HepG2 (cell line): ENCODE data around the gene MRPL18. TPM values are rescaled to one million over a fixed set of nuclear protein-coding genes. Genes with fewer than 3 reads are reported as not detected.

ENCODE experiments used
- AKAP8 ChIP-seq: sonication (generic); formaldehyde crosslinking; IDR thresholded peaks from 2 replicates; pipeline ENCODE4 v1.5.1; 2020; ENCODE audit warnings: mild to moderate bottlenecking, missing genetic modification reagents
- ATF4 ChIP-seq, 2 experiments: fragments of 450-650 bp in 1 of 2; sonication (generic) in 1 of 2; formaldehyde crosslinking; IDR thresholded peaks; 2 replicates each; pipeline versions ENCODE4 v1.5.0 to v1.8.0; 2020 to 2022; ENCODE audit warnings: mild to moderate bottlenecking in 1 of 2, missing genetic modification reagents in 1 of 2
- CENPX ChIP-seq: sonication (generic); formaldehyde crosslinking; IDR thresholded peaks from 2 replicates; pipeline ENCODE4 v1.9.0; 2021; ENCODE audit warnings: mild to moderate bottlenecking, missing genetic modification reagents, moderate library complexity
- DNMT1 ChIP-seq: sonication (generic); formaldehyde crosslinking; IDR thresholded peaks from 2 replicates; pipeline ENCODE4 v1.5.1; 2020; ENCODE audit warnings: mild to moderate bottlenecking, missing genetic modification reagents
- ELF4 ChIP-seq: sonication (generic); formaldehyde crosslinking; IDR thresholded peaks from 2 replicates; pipeline ENCODE4 v1.5.0; 2020; ENCODE audit warnings: missing genetic modification reagents, mild to moderate bottlenecking, moderate library complexity, borderline replicate concordance
- HOXA5 ChIP-seq: sonication (generic); formaldehyde crosslinking; IDR thresholded peaks from 2 replicates; pipeline ENCODE4 v1.4.0; 2020; ENCODE audit warnings: missing genetic modification reagents
- MZF1 ChIP-seq: sonication (generic); formaldehyde crosslinking; IDR thresholded peaks from 2 replicates; pipeline ENCODE4 v1.8.1; 2023; ENCODE audit warnings: mild to moderate bottlenecking, missing genetic modification reagents, borderline replicate concordance
- PHF5A ChIP-seq: IDR thresholded peaks from one replicate; pipeline ENCODE4 v1.6.1; 2018; ENCODE audit warnings: low read depth, missing genetic modification reagents; ENCODE audit not compliant: unreplicated experiment
- RAD21 ChIP-seq: fragments of 450-650 bp; formaldehyde crosslinking; IDR thresholded peaks from 2 replicates; pipeline ENCODE4 v1.5.0; 2020; ENCODE audit warnings: mild to moderate bottlenecking
- RFX5 ChIP-seq: IDR thresholded peaks from 2 replicates; pipeline ENCODE4 v1.6.1; 2011; ENCODE audit warnings: low read depth, low read length, improper control_type of control experiment
- SRSF9 ChIP-seq: fragments of 200-400 bp; formaldehyde crosslinking; IDR thresholded peaks from 2 replicates; pipeline ENCODE4 v1.6.1; 2018; ENCODE audit warnings: borderline replicate concordance, mild to moderate bottlenecking, low read depth, low read length; ENCODE audit not compliant: insufficient read depth, poor library complexity, severe bottlenecking
- TBX2 ChIP-seq: sonication (generic); formaldehyde crosslinking; IDR thresholded peaks from 2 replicates; pipeline ENCODE4 v1.5.0; 2020; ENCODE audit warnings: missing genetic modification reagents, mild to moderate bottlenecking, borderline replicate concordance
- ZNF33B ChIP-seq: sonication (generic); formaldehyde crosslinking; IDR thresholded peaks from 2 replicates; pipeline ENCODE4 v1.5.1; 2020; ENCODE audit warnings: mild to moderate bottlenecking, missing genetic modification reagents
- ZNF441 ChIP-seq: sonication (generic); formaldehyde crosslinking; IDR thresholded peaks from 2 replicates; pipeline ENCODE4 v1.7.0; 2021; ENCODE audit warnings: missing genetic modification reagents, borderline replicate concordance
- ZNF512 ChIP-seq: sonication (generic); formaldehyde crosslinking; IDR thresholded peaks from 2 replicates; pipeline ENCODE4 v1.4.0; 2020; ENCODE audit warnings: mild to moderate bottlenecking, missing genetic modification reagents
- ZNF567 ChIP-seq: sonication (generic); formaldehyde crosslinking; IDR thresholded peaks from 2 replicates; pipeline ENCODE4 v1.8.1; 2023; ENCODE audit warnings: mild to moderate bottlenecking, missing genetic modification reagents, borderline replicate concordance
- ZNF766 ChIP-seq: sonication (generic); formaldehyde crosslinking; IDR thresholded peaks from 2 replicates; pipeline ENCODE4 v1.5.0; 2020; ENCODE audit warnings: missing genetic modification reagents, borderline replicate concordance
- polyA plus RNA-seq, 8 experiments: library from polyadenylated mRNA; depleted of rRNA in 3 of 8; stranded (reverse) in 7 of 8; unstranded in 1 of 8; fragments of >200 nt; fragmentation: Illumina TruSeq in 4 of 8; extraction: Trizol in 4 of 8; gene quantifications; 2 replicates each; pipeline versions ENCODE4 v1.2.1 to v1.2.3, GENCODE V29; 2011 to 2016; ENCODE audit warnings: low read depth in 4 of 8, missing spikeins in 1 of 8, mixed read lengths in 1 of 8; ENCODE audit not compliant: insufficient read depth in 1 of 8
- total RNA-seq, 5 experiments: library from RNA; depleted of rRNA; stranded (reverse); fragments of >200 nt; fragmentation: Illumina TruSeq; extraction: Trizol; gene quantifications; 2 replicates each; pipeline ENCODE4 v1.2.3, GENCODE V29; 2016; ENCODE audit warnings: low read depth in 1 of 5
- TF ChIP-seq, protein P1 (sequence below): sonication (generic); formaldehyde crosslinking; IDR thresholded peaks from 2 replicates; pipeline ENCODE4 v1.8.1; 2023; ENCODE audit warnings: missing genetic modification reagents, inconsistent platforms, borderline replicate concordance
- TF ChIP-seq, protein P2 (sequence below): sonication (generic); formaldehyde crosslinking; IDR thresholded peaks from 2 replicates; pipeline ENCODE4 v1.5.0; 2020; ENCODE audit warnings: missing genetic modification reagents

Gene MRPL18
- total and polyA plus RNA-seq, 2 of the 13 experiments (the other 11 are each of a cell fraction or from before 2014, with no cell fraction given) = 85.6 to 176 TPM

GRCh38 chr6:159762681-159763293 is 27.5 kb upstream of the MRPL18 start (continued):
- TF ChIP-seq PHF5A (CRISPR knock-in tag) (no peak), RAD21 (0 out of 2 replicates have a peak, but pooled peaks have one; percentile 12), ATF4 (CRISPR knock-in tag; IDR thresholded peaks at IDR 0.05) (no peak), ZNF512 (CRISPR knock-in tag) (no peak), RFX5 (no peak), AKAP8 (CRISPR knock-in tag) (peak; percentile 81; the same call in 1 of the 2 replicates), CENPX (CRISPR knock-in tag) (no peak), ELF4 (CRISPR knock-in tag) (no peak), ZNF33B (CRISPR knock-in tag) (peak; percentile 56; the same call in 1 of the 2 replicates), ZNF766 (CRISPR knock-in tag) (no peak), DNMT1 (CRISPR knock-in tag) (peak; percentile 88; the same call in 1 of the 2 replicates), TBX2 (CRISPR knock-in tag) (peak; percentile 68), MZF1 (CRISPR knock-in tag) (no peak), ZNF567 (CRISPR knock-in tag) (0 out of 2 replicates have a peak, but pooled peaks have one; percentile 13), SRSF9 (no peak), HOXA5 (CRISPR knock-in tag) (peak; percentile 20), ZNF441 (CRISPR knock-in tag) (peak; percentile 54; the same call in 1 of the 2 replicates)
- TF ChIP-seq, protein P1, sequence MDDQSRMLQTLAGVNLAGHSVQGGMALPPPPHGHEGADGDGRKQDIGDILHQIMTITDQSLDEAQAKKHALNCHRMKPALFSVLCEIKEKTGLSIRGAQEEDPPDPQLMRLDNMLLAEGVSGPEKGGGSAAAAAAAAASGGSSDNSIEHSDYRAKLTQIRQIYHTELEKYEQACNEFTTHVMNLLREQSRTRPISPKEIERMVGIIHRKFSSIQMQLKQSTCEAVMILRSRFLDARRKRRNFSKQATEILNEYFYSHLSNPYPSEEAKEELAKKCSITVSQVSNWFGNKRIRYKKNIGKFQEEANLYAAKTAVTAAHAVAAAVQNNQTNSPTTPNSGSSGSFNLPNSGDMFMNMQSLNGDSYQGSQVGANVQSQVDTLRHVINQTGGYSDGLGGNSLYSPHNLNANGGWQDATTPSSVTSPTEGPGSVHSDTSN (CRISPR knock-in tag) = no peak
- TF ChIP-seq, protein P2, sequence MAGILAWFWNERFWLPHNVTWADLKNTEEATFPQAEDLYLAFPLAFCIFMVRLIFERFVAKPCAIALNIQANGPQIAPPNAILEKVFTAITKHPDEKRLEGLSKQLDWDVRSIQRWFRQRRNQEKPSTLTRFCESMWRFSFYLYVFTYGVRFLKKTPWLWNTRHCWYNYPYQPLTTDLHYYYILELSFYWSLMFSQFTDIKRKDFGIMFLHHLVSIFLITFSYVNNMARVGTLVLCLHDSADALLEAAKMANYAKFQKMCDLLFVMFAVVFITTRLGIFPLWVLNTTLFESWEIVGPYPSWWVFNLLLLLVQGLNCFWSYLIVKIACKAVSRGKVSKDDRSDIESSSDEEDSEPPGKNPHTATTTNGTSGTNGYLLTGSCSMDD (CRISPR knock-in tag) = peak; percentile 87; the same call in 1 of the 2 replicates
